GM18873 (cell line): Measurements from ENCODE around the gene ZSWIM5.
"Not testable (repeated sequence)": the region's sequence is repeated elsewhere in the genome, so short reads cannot be mapped to it uniquely, and the experiment has no call there.

Experiments used
- ATAC-seq: cut with Tn5 transposase; IDR thresholded peaks from one replicate; pipeline ENCODE4 v1.9.1; 2021; ENCODE audit warnings: mild to moderate bottlenecking, moderate library complexity, moderate number of reproducible peaks; ENCODE audit not compliant: unreplicated experiment, low FRiP score

The ZSWIM5 gene

DNA sequence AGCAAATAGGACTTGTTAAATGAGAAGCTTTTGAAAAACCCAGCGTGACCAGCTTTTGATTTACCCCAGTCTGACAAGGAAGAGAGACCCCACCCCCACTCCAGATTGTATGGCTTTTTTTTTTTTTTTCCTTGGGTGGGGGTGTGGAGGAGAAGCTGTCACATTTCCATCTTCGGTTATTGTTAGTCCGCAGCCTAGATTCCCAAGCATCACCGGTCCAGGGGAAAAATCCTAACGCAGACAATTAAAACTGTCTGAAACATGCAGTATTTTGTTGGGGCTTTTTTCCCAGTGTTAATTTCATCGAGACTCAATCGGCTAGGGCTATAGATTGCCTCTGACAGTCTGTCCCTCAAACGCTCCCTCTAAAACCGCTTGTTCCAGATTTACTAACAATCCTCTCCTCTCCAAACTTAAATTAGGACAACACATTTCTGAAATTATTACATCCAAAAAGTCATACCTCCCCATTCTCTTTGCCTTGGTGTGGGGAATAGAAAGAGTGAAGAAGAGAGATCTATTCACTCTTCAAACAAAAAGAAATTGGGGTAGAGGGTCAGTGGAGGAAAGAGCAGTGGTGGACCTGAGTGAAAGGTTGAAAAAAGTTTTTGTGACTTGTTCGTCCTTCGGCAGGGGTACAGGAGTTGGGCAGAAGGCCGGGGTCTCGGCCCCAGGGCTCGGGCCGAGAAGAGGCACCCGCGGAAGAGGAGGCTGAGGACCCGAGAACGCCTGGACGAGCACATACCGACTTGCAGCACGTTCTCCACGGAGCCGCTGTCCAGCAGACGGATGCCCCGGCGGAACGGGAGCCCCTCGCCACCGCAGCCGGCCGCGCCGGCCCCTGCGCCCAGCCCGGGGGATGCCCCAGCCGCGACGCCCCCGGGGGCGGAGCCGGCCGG is 1.1 kb downstream of the ZSWIM5 start:
- ATAC-seq = no peak

DNA sequence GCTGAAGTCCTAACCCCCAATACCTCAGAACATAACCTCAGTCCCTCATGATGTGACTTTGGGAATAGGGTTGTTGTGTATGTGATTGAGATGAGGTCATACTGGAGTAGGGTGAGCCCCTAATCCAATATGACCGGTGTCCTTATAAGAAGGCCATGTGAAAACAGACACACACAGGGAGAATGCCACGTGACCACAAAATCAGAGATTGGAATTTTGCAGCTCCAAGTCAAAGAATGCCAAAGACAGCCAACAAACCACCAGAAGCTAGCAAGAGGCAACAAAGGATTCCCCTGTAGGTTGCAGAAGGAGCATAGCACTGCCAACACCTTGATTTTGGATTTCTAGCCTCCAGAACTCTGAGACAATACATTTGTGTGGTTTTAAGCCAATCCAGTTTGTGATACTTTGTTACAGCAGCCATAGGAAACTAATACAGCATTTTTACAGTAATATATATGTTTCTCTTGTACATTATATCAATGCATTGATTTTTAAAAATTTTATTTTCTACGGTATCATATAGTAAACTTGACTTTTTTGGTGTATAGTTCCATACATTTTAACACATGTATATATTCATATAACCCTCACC is 5.4 kb downstream of the ZSWIM5 start:
- ATAC-seq = no peak

DNA sequence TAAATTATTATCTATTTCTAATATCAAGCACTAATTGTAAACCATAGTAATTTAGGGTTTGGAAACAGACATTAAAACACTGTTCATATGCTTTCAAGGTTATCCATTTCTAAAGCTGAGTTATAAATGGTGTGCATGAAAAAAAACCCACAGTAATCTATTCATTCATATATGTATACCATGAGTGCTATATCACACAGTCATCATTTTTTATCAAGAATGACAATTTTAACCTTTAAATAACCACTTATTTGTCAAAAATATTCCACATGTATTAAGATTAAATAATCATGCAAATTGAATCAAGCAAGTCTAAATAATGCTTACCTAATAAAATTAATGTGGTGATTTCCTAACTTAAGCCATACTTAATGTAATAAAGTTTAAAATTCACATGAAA is 6.0 kb downstream of the ZSWIM5 start:
- no peak for ATAC-seq

DNA sequence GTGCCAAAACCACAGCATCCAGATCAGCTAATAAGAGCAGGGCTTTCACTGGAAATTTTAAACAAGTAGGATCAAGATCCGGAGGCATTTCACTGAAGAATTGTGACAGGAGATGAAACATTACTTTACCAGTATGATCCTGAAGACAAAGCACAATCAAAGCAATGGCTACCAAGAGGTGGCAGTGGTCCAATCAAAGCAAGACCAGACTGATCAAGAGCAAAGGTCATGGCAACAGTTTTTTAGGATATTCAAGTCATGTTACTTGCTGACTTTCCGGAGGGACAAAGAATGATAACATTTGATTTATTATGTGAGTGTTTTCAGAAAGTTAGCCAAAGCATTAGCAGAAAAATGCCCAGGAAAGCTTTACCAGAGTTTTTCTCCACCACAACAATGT is 8.2 kb downstream of the ZSWIM5 start:
- ATAC-seq = no peak

DNA sequence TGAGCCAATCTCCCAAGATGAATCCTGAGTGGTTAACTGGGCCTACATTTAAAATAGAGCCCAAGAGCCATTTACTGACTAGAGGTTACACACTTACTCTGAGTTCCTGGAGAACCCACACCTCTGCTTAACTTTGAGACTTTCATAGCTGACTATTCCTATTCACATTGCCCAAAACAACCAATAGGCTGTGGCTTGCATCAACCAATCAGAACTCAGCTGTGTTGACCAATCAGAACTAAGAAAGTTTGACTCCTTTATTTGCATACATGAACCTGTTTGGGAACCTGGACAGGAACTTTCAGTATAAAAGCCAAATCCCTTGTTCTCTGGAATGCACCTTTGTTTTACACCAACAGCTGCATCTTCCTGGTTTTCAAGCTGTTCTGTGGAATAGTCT is 9.5 kb downstream of the ZSWIM5 start:
- no peak for ATAC-seq

DNA sequence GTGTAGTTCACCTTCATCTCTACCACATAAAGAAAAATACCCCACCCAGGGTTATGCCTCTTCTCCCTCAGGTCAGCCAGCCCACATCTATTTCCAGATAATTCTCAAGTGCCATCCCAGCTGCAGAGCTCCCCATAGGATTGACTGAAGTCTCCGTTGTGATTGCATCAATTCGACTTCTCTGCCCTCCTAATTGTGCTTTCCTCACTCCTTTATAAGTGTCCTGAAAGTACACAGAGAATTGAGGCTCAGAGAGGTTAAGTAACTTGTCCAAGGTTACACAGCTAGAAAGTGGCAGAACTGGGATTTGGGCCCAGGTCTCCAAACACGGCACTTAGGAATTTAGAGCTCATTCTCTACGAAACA is 15.0 kb downstream of the ZSWIM5 start:
- ATAC-seq = no peak

DNA sequence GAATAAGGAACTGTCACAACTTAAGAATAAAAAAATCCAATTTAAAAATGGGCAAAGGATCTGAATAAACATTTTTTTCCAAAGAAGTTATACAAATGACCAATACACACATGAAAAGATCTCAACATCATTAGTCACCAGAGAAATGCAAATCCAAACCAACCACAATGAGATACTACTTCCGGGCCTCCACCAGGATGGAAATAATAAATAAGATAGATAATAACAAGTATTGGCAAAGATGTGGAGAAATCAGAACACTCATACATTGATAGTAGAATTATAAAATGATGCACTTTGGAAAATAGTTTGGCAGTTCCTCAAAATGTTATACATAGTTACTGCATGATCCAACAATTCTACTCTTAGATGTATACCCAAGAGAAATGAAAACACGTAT is 18.7 kb downstream of the ZSWIM5 start:
- ATAC-seq = no peak

DNA sequence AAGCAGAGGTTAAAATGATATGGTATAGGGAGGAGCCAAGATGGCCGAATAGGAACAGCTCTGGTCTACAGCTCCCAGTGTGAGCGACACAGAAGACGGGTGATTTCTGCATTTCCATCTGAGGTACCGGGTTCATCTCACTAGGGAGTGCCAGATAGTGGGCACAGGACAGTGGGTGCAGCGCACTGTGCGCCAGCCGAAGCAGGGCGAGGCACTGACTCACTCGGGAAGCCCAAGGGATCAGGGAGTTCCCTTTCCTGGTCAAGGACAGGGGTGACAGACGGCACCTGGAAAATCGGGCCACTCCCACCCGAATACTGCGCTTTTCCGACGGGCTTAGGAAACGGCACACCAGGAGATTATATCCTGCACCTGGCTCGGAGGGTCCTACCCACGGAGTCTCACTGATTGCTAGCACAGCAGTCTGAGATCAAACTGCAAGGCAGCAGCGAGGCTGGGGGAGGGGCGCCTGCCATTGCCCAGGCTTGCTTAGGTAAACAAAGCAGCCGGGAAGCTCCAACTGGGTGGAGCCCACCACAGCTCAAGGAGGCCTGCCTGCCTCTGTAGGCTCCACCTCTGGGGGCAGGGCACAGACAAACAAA is 26.4 kb downstream of the ZSWIM5 start:
- not testable (repeated sequence) for ATAC-seq

DNA sequence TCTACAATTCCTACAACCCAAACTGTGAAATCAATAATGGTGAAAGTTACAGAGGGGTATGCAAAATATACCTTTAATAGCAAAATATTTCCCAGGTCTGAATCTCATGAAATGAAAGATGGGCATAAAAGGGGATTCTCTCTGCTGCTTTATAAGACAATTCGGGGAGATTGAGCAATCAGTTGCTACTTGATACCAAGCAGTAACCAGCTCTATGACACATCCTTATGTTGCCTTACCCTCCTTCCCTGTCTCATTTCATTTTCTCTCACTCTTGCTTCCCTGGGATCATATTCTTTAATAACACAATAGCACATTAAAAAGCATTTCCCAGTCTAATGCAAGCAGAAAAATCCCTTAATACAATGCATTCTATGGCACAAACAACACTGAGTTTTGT is 29.0 kb downstream of the ZSWIM5 start:
- no peak for ATAC-seq

DNA sequence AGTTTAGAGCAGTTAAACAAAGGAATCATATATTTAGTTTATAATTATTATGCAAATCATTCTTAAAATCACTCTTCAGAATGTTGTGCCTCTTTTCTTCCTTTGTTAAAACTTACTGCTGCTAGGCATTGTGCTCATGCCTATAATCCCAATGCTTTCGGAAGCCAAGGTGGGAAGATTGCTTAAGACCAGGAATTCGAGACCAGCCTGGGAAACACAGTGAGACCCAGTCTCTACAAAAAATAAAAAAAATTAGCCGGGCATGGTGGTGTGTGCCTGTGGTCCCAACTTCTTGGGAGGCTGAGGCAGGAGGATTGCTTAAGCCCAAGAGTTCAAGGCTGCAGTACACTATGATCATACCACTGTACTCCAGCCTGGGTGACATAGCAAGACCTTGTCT is 33.6 kb downstream of the ZSWIM5 start:
- no peak for ATAC-seq

DNA sequence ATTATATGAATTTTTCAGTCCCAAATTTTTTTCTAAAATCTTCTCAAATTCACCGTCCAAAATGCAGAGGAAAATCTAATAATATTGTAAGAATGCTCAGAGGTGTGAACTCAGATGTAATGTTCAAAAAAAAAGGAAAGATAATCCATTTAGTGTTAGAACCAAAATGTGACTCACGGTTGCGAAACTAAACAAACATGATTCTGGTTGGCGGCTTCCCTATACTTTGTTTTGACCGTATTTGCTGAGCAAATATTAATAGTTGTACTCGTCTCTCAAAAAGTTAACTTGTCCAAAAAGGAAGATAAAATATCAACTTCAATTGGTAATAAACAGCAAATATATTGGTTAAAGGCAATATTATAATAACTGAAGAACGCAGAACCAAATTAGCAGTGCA is 34.4 kb downstream of the ZSWIM5 start:
- no peak for ATAC-seq

DNA sequence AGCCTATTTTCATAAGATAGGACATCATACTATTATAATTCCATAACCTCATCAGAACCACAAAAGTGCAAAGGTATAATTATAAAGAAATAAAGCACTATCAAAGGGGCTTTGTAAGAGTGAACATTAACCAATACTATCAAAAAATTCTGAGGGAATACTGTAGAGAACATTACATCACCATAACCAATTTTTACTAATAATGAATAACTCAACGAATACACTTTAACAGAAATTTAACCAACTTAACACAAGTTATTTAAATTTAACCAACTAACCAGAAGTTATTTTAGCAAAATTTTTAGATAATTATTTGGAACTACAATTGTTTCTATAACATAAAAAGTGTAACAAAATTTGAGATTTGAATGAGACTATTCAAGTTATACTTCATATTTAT is 34.8 kb downstream of the ZSWIM5 start:
- no peak for ATAC-seq

DNA sequence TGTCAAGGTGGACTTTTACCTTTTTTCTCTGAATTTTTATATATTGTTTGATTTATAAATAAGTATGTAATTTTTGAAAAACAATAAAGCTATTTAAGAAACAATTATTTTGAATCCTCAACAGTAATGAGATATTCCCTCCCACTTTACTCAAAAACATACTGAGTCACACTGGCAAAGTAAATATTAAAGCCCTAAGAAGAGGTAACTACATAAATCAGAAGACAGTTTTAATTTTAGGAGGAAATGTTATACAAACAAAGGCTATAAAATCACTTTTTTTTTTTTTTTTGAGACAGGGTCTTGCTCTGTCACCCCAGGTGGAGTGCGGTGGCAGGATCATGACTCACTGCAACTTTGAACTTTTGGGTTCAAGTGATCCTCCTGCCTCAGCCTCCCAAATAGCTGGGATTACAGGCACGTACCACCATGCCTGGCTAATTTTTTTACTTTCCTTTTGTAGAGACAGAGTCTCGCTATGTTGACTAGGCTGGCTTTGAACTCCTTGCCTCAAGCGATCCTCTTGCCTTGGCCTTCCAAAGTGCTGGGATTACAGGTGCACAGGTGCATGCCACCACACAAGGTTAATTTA is 36.2 kb downstream of the ZSWIM5 start:
- no peak for ATAC-seq

DNA sequence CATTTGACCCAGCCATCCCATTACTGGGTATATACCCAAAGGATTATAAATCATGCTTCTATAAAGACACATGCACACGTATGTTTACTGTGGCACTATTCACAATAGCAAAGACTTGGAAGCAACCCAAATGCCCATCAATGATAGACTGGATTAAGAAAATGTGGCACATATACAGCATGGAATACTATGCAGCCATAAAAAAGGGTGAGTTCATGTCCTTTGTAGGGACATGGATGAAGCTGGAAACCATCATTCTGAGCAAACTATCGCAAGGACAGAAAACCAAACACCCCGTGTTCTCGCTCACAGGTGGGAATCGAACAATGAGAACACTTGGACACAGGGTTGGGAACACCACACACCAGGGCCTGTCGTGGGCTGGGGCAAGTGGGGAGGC is 38.5 kb downstream of the ZSWIM5 start:
- ATAC-seq = not testable (repeated sequence)

DNA sequence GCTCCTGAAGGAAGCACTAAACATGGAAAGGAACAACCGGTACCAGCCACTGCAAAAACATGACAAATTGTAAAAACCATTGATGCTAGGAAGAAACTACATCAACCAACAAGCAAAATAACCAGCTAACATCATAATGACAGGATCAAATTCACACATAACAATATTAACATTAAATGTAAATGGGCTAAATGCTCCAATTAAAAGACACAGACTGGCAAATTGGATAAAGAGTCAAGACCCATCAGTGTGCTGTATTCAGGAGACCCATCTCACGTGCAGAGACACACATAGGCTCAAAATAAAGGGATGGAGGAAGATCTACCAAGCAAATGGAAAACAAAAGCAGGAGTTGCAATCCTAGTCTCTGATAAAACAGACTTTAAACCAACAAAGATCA is 42.1 kb downstream of the ZSWIM5 start:
- not testable (repeated sequence) for ATAC-seq

DNA sequence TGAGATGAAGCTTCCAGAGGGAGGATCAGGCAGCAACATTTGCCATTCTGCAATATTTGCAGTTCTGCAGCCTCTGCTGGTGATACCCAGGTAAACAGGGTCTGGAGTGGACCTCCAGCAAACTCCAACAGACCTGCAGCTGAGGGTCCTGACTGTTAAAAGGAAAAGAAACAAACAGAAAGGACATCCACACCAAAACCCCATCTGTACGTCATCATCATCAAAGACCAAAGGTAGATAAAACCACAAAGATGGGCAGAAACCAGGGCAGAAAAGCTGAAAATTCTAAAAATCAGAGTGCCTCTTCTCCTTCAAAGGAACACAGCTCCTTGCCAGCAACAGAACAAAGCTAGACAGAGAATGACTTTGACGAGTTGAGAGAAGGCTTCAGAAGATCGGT is 43.3 kb downstream of the ZSWIM5 start:
- not testable (repeated sequence) for ATAC-seq

DNA sequence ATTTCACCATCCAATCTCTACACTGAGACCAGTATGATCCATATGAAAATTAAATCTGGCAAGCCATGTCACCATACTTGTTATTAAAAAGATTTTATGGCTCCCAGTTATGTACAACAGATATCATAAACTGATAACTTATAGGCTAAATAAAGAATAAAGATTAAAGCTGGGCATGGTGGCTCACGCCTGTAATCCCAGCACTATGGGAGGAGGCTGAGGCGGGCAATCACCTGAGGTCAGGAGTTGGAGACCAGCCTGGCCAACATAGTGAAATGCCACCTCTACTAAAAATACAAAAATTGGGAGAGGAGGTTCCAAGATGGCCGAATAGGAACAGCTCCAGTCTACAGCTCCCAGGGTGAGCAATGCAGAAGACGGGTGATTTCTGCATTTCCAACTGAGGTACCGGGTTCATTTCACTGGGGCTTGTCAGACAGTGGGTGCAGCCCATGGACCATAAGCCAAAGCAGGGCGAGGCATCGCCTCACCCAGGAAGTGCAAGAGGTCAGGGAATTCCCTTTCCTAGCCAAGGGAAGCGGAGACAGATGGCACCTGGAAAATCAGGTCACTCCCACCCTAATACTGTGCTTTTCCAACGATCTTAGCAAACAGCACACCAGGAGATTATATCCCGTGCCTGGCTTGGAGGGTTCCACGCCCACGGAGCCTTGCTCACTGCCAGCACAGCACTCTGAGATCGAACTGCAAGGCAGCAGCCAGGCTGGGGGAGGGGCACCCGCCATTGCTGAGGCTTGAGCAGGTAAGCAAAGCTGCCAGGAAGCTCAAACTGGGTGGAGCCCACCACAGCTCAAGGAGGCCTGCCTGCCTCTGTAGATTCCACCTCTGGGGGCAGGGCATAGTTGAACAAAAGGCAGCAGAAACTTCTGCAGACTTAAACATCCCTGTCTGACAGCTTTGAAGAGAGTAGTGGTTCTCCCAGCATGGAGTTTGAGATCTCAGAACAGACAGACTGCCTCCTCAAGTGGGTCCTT is 44.1 kb downstream of the ZSWIM5 start:
- not testable (repeated sequence) for ATAC-seq

DNA sequence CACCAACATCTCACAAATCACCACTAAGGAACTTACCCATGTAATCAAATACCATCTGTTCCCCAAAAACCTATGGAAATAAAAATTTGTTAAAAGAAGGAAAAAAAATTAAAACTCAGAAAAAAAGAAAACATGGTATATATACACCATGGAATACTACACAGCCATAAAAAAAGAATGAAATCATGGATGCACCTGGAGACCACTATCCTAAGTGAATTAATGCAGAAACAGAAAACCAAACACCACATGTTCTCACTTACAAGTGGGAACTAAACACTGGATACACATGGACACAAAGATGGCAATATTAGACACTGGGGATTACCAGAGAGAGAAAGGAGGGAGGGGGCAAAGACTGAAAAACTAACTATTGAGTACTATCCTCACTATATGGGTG is 50.4 kb downstream of the ZSWIM5 start:
- ATAC-seq = no peak

DNA sequence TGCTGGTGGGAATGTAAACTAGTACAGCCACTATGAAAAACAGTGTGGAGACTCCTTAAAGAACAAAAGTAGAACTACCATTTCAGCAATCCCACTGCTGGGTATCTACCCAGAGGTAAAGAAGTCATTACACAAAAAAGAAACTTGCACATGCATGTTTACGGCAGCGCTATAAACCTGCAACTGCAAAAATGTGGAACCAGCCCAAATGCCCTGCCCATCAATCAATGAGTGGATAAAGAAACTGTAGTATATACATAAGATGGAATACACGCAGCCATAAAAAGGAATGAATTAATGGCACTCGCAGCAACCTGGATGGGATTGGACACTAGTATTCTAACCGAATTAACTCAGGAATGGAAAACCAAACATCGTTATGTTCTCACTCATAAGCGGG is 51.0 kb downstream of the ZSWIM5 start:
- ATAC-seq = no peak

DNA sequence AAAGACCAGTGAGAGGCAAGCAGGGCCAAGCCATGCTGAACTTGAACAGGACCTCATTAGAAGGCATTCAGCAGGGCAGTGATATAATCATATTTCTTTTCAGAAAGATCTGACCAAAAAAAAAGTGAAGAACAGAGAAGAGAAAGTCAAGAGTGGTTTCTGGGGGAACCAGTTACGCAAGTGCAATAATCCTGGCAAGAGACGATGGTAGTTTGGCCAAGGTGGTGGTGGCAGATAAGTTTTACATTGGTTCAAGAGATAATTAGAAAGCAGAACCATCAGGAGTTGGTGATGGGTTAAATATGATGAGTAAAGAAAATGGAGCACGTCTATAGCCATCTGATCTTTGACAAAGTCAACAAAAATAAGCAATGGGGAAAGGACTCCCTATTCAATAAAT is 54.3 kb downstream of the ZSWIM5 start:
- no peak for ATAC-seq
